Mesodermal cell (in vitro differentiated cells): ENCODE measurements around the gene SOST. TPM values are rescaled to one million over a fixed set of nuclear protein-coding genes. Genes with fewer than 3 reads are reported as not detected.
"Not testable (repeated sequence)": the region's sequence is repeated elsewhere in the genome, so short reads cannot be mapped to it uniquely, and the experiment has no call there.

ENCODE experiments used
- H3K27ac ChIP-seq: 2 replicates; pipeline ENCODE4 v1.7.0; 2013; ENCODE audit warnings: mild to moderate bottlenecking, low read depth, low read length, moderate library complexity; ENCODE audit not compliant: severe bottlenecking
- H3K36me3 ChIP-seq: 2 replicates; pipeline ENCODE4 v1.7.1; 2013; ENCODE audit warnings: mild to moderate bottlenecking, low read length, moderate library complexity; ENCODE audit not compliant: control insufficient read depth, insufficient read depth
- H3K4me1 ChIP-seq: one replicate; pipeline ENCODE4 v1.7.1; 2013; ENCODE audit warnings: mild to moderate bottlenecking, low read length; ENCODE audit not compliant: insufficient read depth, control insufficient read depth, poor library complexity, severe bottlenecking
- H3K4me3 ChIP-seq: 2 replicates; pipeline ENCODE4 v1.7.0; 2013; ENCODE audit warnings: low read length, control low read depth, mild to moderate bottlenecking; ENCODE audit not compliant: insufficient read depth, poor library complexity, severe bottlenecking; ENCODE audit errors: extremely low read depth
- H3K9me3 ChIP-seq: 2 replicates; pipeline ENCODE4 v1.7.1; 2013; ENCODE audit warnings: mild to moderate bottlenecking, low read length, moderate library complexity; ENCODE audit not compliant: control insufficient read depth
- WGBS, 2 experiments: methylation state at CpG; one replicate each; pipeline ENCODE4 v1.1.5; 2013; ENCODE audit warnings: missing lambda C conversion rate in 2 of 2; ENCODE audit not compliant: insufficient coverage in 2 of 2; 5-methylcytosine and 5-hydroxymethylcytosine counted together
- polyA plus RNA-seq, 2 experiments: library from polyadenylated mRNA; stranded (reverse); fragments of 50-300 nt; gene quantifications; one replicate each; pipeline ENCODE4 v1.2.3, GENCODE V29; 2013

Gene SOST
- polyA plus RNA-seq (2013, experiment 1 of 2), result 20.2 TPM
- 19.7 TPM for polyA plus RNA-seq (2013, experiment 2 of 2)

- H3K27ac ChIP-seq, result no peak within 1 kb of the TSS
- H3K9me3 ChIP-seq, result no peaks in the 10 kb centered on the region
- 91 to 93% methylated on average over 22 to 23 of the region's 24 CpGs for WGBS, 2 experiments
- H3K4me1 ChIP-seq, result peaks cover 36% of the 10 kb centered on the region
- H3K4me3 ChIP-seq, result peak within 1 kb of the TSS; percentile 9
- no peaks in the 10 kb centered on the region for H3K36me3 ChIP-seq
Measured at GRCh38 chr17:43758497-43759174, at the start of gene SOST. Gene SOST, minus strand, starts transcription at chr17:43758791. Its CDS starts 50 bp downstream, at chr17:43758741.

GRCh38 chr17:43808076-43808475, 49.5 kb upstream of the SOST start:
- WGBS, 2 experiments, result 100% methylated on average over 2 of the region's 4 CpGs
- Histone ChIP-seq H3K27ac (no peak overlapping the region), H3K4me3 (no peak overlapping the region), H3K36me3 (peaks cover 14% of the 10 kb centered on the region), H3K4me1 (peaks cover 4% of the 10 kb centered on the region), H3K9me3 (no peaks in the 10 kb centered on the region)

DNA sequence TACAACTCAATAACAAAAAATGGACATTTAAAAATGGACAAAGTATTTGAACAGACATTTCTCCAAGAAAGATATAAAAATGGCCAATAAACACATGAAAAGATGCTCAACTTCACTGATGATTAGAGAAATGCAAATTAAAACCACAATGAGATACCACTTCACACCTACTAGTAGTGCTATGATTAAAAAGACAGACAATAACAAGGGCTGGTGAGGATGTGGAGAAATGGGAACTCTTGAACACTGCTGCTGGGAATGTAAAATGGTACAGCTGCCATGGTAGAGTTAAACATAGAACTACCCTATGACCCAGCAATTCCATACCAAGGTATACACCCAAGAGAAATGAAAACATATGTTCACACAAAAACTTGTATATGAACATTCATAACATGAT, 46.5 kb upstream of the SOST start:
- Histone ChIP-seq H3K36me3 (peaks cover 6% of the 10 kb centered on the region), H3K4me1 (peaks cover 4% of the 10 kb centered on the region), H3K9me3 (no peaks in the 10 kb centered on the region), H3K4me3 (no peak overlapping the region), H3K27ac (no peak overlapping the region)

DNA sequence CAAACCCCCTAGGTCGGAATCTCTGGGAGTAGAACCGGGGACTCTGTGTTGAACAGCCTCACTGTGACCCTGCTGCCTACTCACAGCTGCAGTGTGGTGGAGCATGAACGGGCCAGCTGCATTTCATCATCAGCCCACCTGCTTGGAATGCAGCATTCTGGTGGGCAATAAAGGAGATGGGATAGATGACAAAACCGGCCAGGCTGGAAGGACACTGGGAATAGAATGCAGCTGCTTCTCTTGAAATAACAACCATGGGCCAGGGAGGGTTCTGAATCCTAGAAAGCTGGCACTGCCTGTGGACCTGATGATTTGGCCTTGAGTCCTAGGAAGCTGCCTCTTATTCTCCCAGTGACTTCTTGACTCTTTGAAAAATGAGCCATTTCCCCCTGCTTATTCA, 45.2 kb upstream of the SOST start:
- H3K4me3 ChIP-seq, result no peak overlapping the region
- WGBS, 2 experiments, result 40 to 57% methylated on average over 4 of the region's 4 CpGs
- H3K27ac ChIP-seq, result no peak overlapping the region
- H3K4me1 ChIP-seq, result peaks cover 4% of the 10 kb centered on the region
- peaks cover 5% of the 10 kb centered on the region for H3K36me3 ChIP-seq
- no peaks in the 10 kb centered on the region for H3K9me3 ChIP-seq

DNA sequence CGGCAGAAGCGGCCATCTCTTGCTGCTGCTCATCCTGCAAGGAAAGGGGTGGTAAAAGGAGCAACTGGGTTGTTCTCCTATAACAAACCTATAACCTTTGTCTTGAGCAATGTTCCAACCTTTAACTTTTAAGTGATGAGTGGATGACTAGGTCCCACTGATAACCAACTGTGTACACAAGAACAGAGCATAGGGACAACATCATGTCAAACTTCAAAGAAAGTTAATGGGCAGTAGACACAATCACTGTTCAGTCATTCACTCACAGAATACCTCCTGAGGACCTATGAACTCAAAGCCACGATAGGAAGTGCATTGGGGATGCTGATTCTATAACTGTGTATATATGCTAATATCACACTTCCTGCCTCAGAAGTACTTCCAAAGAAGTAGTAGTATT, 43.3 kb upstream of the SOST start:
- Histone ChIP-seq H3K36me3 (no peaks in the 10 kb centered on the region), H3K9me3 (peaks cover 3% of the 10 kb centered on the region), H3K4me1 (no peaks in the 10 kb centered on the region), H3K27ac (no peak overlapping the region), H3K4me3 (no peak overlapping the region)
- WGBS, 2 experiments, result 100% methylated on average over 2 of the region's 3 CpGs

GRCh38 chr17:43800736-43801135, 42.1 kb upstream of the SOST start:
- no peaks in the 10 kb centered on the region for H3K36me3 ChIP-seq
- H3K9me3 ChIP-seq, result peaks cover 3% of the 10 kb centered on the region
- no peak overlapping the region for H3K27ac ChIP-seq
- no peak overlapping the region for H3K4me3 ChIP-seq
- WGBS, 2 experiments, result 84 to 100% methylated on average over 3 of the region's 3 CpGs
- no peaks in the 10 kb centered on the region for H3K4me1 ChIP-seq

DNA sequence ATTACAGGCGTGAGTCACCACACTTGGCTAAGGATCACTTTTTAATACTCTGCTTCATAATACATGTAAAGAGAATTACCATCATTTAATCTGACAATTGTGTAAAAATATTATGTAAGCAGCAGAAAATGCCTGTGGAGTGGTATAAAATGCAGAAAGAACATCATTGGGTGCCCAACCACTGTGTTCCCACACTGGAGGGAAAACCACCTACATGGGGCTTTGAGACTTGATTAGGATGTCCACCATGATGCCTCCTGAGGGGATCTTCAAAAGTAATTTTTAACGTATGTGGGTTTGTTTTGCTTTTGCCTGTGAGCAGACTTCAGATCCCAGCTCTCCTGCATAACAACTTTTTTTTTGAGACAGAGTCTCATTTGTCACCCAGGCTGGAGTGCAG, 40.5 kb upstream of the SOST start:
- Histone ChIP-seq H3K9me3 (peaks cover 3% of the 10 kb centered on the region), H3K4me1 (no peaks in the 10 kb centered on the region), H3K27ac (no peak overlapping the region), H3K36me3 (no peaks in the 10 kb centered on the region), H3K4me3 (no peak overlapping the region)
- 100% methylated on average over 1 of the region's 2 CpGs for WGBS, 2 experiments

- not testable (repeated sequence) for H3K4me1 ChIP-seq, H3K9me3 ChIP-seq, H3K36me3 ChIP-seq, H3K4me3 ChIP-seq, H3K27ac ChIP-seq
- 88 to 98% methylated on average over 8 of the region's 9 CpGs for WGBS, 2 experiments
Measured at GRCh38 chr17:43798024-43798423, 39.4 kb upstream of the SOST start.

- not testable (repeated sequence) for H3K27ac ChIP-seq, H3K9me3 ChIP-seq, H3K4me1 ChIP-seq, H3K36me3 ChIP-seq, H3K4me3 ChIP-seq
- WGBS, 2 experiments, result no CpG with 5 or more reads among the region's 4 CpGs
Measured at GRCh38 chr17:43792668-43793067, 34.1 kb upstream of the SOST start.

- Histone ChIP-seq H3K4me1 (no peaks in the 10 kb centered on the region), H3K4me3 (no peak overlapping the region), H3K27ac (no peak overlapping the region), H3K9me3 (no peaks in the 10 kb centered on the region), H3K36me3 (no peaks in the 10 kb centered on the region)
- WGBS, 2 experiments, result no CpG with 5 or more reads among the region's 3 CpGs
Measured at GRCh38 chr17:43791589-43791988, 33.0 kb upstream of the SOST start.

- no peaks in the 10 kb centered on the region for H3K4me1 ChIP-seq
Measured at GRCh38 chr17:43790311-43790940, 31.8 kb upstream of the SOST start.

More at GRCh38 chr17:43790311-43790940, 31.8 kb upstream of the SOST start:
- Histone ChIP-seq H3K9me3 (no peaks in the 10 kb centered on the region), H3K36me3 (no peaks in the 10 kb centered on the region), H3K4me3 (no peak overlapping the region), H3K27ac (no peak overlapping the region)
- 87 to 94% methylated on average over 11 to 12 of the region's 14 CpGs for WGBS, 2 experiments
